Heart left ventricle (tissue), 13 donors: ENCODE measurements around the gene LYPLA2.

Source experiments
- POLR2A ChIP-seq, 2 donors: fragments of 450-650 bp; IDR thresholded peaks; one replicate each; pipeline ENCODE4 v1.6.1; 2017; ENCODE audit warnings: antibody characterized with exemption in 2 of 2, mild to moderate bottlenecking in 2 of 2, moderate library complexity in 2 of 2
- TF ChIP-seq, protein P1 (sequence below), 12 donors: fragments of 200-600 bp; sonication (generic) in 4 of 12; IDR thresholded peaks; one replicate each; pipeline versions ENCODE4 v1.5.0 to v1.8.0; 2018 to 2022; ENCODE audit warnings: antibody characterized with exemption in 12 of 12, mild to moderate bottlenecking in 5 of 12
- donor health status: ischemic (EF 13 %, LVEDD 7.1; RV severe dilation, severe dysfunction).
- donor health status: DM: no; HTN: yes; CAD: no.
- donor health status: DM: no; HTN: no; CAD: no.
- donor health status: ischemic (EF 25% LVEDD 6.9; RV normal size, moderate dysfunction).
- donor health status: ischemic (EF 25% LVEDD 5.7; RV mildly dilated, moderate dysfunction).
- donor health status: ischemic (EF 35%, LVEDD 5.7; RV mildly dilated, moderate dysfunction).
- donor health status: nonischemic (EF 11% LVEDD 7.7; RV severe dilation, severe dysfunction).
- donor health status: DM: yes; HTN: yes; CAD: no.
- donor health status: PGD.
- donor health status: ischemic (EF 29% LVEDD 5.4; RV normal size, mild dysfunction).
- donor health status: nonischemic (EF 23%, LVEDD 6.1; RV moderate dilation, normal function).

DNA sequence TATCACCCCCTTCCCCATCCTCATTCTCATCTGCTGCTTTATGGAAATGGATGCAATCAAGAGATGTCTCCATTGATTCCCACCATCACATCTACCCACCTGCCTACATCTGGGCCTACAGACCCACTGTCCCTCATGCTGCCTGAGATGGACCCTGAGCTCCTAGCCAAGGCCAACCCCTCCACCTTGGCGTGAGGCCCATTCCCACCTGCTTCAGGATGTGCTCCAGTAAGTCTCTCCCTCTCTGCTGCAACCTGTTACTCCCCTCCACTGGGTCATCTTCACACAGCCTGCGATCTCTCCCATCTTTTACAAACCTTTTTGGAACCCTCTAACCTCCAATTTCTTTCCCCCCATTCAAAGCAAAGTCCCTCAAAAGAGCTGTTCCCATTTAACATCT, 14.1 kb downstream of the LYPLA2 start:
- TF ChIP-seq, protein P1, sequence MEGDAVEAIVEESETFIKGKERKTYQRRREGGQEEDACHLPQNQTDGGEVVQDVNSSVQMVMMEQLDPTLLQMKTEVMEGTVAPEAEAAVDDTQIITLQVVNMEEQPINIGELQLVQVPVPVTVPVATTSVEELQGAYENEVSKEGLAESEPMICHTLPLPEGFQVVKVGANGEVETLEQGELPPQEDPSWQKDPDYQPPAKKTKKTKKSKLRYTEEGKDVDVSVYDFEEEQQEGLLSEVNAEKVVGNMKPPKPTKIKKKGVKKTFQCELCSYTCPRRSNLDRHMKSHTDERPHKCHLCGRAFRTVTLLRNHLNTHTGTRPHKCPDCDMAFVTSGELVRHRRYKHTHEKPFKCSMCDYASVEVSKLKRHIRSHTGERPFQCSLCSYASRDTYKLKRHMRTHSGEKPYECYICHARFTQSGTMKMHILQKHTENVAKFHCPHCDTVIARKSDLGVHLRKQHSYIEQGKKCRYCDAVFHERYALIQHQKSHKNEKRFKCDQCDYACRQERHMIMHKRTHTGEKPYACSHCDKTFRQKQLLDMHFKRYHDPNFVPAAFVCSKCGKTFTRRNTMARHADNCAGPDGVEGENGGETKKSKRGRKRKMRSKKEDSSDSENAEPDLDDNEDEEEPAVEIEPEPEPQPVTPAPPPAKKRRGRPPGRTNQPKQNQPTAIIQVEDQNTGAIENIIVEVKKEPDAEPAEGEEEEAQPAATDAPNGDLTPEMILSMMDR (IDR thresholded peaks at IDR 0.05), result no peak
- TF ChIP-seq POLR2A (IDR thresholded peaks at IDR 0.05), result no peak
